Thyroid gland (tissue), 4 donors: Measurements from ENCODE around the gene CRNKL1.

Source experiments
- POLR2A ChIP-seq, 2 donors: fragments of 450-650 bp; IDR thresholded peaks; one replicate each; pipeline ENCODE4 v1.6.1; 2017; ENCODE audit warnings: antibody characterized with exemption in 2 of 2, mild to moderate bottlenecking in 2 of 2, moderate library complexity in 1 of 2
- TF ChIP-seq, protein P1 (sequence below), 6 experiments: fragments of 200-600 bp in 3 of 6; fragments of 450-650 bp in 3 of 6; sonication (generic) in 3 of 6; IDR thresholded peaks; one replicate each; pipeline ENCODE4 v1.5.1; 2016 to 2019; ENCODE audit warnings: antibody characterized with exemption in 6 of 6, mild to moderate bottlenecking in 2 of 6, inconsistent platforms in 1 of 6, moderate library complexity in 1 of 6

DNA sequence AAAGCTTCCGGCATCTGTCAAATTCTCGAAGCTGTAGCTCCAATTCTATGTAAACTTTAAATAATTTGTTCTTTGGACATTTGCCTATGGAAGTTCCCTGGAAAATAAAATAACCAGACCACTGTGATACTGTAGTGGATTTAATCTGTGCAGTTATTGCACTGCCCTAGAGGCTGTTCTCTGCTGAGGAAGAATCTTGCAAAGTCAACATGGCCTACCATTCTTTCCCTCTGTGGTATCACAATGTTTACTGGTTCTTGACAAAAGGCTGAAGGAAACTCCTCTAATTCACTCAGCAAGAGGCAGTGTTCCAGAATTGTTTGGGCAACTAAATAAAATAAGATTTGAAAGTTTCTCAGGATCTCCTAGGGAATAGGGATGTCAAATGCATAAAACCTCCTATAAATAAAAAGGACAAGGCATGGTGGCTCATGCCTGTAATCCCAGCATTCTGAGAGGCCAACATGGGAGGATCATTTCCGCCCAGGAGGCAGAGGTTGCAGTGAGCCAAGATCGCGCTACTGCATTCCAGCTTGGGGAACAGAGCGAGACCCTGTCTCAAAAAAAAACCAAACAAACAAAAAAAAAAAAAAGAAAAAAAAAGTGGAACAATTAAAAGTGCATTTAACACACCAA lies 12.4 kb downstream of the CRNKL1 start:
- TF ChIP-seq, protein P1, sequence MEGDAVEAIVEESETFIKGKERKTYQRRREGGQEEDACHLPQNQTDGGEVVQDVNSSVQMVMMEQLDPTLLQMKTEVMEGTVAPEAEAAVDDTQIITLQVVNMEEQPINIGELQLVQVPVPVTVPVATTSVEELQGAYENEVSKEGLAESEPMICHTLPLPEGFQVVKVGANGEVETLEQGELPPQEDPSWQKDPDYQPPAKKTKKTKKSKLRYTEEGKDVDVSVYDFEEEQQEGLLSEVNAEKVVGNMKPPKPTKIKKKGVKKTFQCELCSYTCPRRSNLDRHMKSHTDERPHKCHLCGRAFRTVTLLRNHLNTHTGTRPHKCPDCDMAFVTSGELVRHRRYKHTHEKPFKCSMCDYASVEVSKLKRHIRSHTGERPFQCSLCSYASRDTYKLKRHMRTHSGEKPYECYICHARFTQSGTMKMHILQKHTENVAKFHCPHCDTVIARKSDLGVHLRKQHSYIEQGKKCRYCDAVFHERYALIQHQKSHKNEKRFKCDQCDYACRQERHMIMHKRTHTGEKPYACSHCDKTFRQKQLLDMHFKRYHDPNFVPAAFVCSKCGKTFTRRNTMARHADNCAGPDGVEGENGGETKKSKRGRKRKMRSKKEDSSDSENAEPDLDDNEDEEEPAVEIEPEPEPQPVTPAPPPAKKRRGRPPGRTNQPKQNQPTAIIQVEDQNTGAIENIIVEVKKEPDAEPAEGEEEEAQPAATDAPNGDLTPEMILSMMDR (IDR thresholded peaks at IDR 0.05), result no peak
- no peak for TF ChIP-seq POLR2A (IDR thresholded peaks at IDR 0.05)
